SHP77 (cell line): ENCODE measurements around the gene SLC27A4.

Experiments
- DNase-seq, 2 experiments: peaks; one replicate each; lab custom pipeline; 2025; lab: John Stamatoyannopoulos, UW

Gene SLC27A4

GRCh38 chr9:128365525-128365924 is 25.2 kb downstream of the SLC27A4 start:
- DNase-seq: no peak

- no peak for DNase-seq
Observed at GRCh38 chr9:128369024-128369706, 28.8 kb downstream of the SLC27A4 start.

- no peak for DNase-seq
Observed at GRCh38 chr9:128370367-128370751, 30.0 kb downstream of the SLC27A4 start.

DNA sequence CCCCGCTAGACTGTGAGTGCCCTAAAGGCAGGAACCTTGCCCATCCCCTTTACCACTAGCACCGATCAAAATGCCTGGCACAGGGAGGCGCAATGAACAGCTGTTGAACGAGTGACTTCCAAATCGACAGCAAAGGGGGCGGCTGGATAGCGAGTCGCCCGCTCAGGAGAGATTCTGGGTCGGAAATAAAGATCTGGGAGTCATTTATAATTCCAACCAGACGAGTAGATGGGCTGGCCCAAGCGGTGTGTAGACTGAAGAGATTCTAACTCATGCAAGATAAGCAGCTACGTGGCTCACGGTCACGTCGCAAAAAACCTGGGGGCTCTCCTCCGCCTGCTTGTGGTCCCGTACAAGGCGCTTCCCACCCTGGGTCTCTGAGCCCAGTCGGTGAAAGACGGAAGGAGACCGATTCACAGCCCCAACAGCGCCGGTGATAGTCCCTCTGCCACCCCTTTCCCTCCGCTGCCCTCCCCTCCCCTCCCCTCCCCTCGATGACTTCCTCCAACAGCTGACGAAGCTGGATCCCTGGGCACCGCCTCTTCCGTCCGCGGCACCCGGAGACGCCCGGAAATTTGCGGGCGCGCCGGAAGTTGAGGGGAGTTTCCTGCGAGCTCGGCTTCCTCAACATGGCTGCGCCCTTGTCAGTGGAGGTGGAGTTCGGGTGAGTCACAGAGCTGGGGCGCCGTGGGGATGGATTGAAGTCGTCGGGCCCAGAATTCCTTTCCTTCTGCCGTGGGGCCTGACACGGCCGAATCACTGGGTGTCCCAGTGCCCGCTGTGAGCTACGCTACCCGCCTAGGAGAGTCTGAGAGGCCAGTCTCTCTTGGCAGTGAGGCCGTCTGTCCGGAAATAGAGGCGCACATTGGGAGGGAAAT is 30.7 kb downstream of the SLC27A4 start, which contains the start of gene URM1:
TSS of gene URM1 (plus strand) at position 623 of the 878 bp plus-strand sequence. CDS start at position 630, 7 bp downstream.
- peak; percentile 94 to 96 for DNase-seq

DNA sequence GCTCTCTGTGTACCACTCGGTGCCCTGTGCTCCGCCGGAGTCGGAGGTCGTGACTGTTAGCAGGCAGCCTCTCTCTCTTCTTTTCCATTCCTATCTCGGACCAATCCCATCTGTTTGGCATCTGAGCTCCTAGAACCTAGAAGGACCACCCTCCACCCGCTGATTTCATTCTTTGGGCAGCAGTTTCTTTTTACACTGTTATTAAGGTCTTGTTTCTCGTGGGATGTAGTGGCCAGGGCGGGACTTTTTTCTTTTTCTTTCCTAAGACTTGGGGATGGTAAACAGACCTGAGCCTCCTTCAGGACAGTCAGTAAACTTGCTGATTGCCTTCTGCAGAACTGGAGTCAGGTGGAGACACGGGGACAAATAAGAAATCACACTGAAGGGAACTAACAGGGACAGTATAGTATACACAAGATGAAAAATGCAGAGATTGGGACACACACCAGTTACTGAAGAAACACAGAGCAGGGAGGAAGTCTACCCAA is 31.3 kb downstream of the SLC27A4 start:
- DNase-seq: no peak

- DNase-seq: peak in 1 of 2 experiments; percentile 4
Observed at GRCh38 chr9:128372188-128372641, 31.9 kb downstream of the SLC27A4 start.

DNA sequence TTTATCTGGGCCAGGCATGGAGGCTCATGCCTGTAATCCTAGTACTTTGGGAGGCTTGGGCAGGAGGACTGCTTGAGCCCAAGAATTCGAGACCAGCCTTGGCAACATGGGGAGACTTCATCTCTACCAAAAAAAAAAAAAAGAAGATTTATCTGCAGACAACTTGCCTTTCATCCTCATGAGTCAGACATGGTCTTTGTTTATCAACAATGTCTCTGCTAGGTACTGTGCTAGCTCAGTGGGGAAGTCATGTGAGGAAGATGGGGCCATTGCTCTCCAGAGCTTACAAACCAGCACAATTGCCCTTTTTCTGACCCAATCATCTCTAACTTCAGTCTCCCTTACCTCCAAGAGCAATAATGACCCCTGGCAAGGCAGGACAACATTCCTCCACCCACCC is 32.5 kb downstream of the SLC27A4 start:
- no peak for DNase-seq

DNA sequence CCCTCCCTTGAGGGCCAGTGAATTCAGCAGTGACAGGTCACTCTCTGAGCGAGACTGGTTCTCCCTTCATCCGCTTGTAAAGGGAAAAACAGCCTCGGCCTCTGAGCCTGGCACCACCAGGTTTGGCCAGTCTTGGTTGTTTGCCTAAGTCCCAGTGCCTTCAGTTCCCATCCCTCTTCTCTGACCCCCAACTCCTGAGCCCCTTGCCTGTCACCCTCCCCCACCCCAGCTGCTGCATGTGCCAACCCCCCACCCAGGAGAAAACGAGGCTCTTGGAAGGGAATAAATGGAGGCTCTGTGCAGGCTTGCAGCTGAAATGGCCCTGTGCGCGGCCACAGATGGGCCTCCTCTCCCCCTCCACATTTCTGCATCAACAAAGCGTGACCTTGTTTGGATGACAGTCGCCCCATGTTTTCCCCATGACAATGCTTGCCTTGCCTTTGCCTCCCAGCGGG is 33.9 kb downstream of the SLC27A4 start:
- no peak for DNase-seq

DNA sequence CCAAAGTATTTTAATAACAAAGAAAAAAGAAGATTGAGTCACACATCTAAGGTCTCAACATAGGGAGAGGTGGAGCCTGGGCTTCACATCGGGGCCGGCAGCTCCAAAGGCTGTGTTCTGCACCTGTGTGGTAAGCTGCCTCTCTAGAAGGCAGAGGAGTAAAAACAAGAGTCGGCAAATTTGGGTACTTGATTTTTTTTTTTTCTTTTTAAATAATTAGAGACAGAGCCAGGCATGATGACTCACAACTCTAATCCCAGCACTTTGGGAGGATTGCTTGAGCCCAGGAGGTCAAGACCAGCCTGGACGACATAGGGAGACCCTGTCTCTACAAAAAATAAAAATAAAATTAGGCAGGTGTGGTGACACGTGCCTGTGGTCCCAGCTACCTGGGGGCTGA is 35.5 kb downstream of the SLC27A4 start:
- DNase-seq: no peak

DNA sequence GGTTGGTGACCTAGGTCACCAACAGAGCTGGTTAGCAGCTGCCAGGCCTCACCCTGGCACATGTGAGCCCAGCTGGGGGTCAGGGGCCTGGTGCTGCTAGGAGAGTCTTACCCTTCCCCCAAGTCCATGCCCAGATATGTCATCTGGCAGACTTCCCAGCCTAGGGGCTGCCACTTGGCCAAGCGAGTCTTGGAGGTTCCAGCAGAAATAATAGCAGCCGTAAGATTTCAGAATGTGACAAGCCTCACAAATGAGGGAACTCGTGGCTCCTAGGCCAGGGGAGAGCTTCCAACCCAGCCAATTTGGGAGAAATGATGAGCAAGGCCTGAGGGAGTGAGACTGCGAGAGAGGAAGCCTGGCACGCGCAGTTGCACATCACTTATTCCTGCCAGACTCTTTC is 41.9 kb downstream of the SLC27A4 start:
- DNase-seq: no peak

DNA sequence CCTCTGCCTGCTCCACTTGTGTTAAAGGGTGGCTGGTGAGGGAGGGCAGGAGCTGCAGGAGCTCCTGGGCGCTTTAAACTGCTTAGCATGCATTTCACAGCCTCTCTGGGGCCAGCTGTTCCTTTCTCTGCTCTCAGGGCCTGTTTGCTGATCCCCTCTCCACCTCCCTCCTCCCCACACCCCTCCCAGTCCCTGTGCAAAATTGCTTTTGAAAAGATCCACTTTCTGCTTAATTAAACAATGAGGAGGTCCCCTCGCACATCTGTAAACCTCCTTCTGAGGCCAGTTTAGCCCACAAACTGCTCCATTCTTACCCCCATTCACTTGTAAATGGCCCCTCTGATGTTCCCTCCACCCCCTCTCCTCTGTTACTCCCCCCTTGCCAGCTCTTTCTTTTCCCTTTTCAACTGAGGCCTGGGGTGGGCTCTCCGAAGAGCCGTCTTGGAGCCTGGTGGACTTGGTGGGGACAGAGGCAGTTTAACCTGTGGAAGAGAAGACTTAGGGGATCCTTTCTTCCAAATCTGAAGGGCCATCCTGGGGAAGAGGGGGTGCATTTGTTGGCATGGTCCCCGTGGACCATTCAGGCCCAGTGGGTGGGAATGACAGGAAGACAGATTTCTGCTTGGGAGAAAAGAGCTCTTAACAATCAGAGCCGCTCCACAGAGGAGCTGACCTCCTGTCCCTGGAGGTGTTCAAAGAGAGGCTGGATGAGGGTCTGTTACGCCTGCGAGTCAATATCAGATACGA is 42.9 kb downstream of the SLC27A4 start:
- no peak for DNase-seq

GRCh38 chr9:128383791-128384190 is 43.5 kb downstream of the SLC27A4 start:
- no peak for DNase-seq

GRCh38 chr9:128384801-128385495 is 44.6 kb downstream of the SLC27A4 start:
- DNase-seq: no peak

GRCh38 chr9:128385496-128386460 is 45.5 kb downstream of the SLC27A4 start:
- DNase-seq: no peak

DNA sequence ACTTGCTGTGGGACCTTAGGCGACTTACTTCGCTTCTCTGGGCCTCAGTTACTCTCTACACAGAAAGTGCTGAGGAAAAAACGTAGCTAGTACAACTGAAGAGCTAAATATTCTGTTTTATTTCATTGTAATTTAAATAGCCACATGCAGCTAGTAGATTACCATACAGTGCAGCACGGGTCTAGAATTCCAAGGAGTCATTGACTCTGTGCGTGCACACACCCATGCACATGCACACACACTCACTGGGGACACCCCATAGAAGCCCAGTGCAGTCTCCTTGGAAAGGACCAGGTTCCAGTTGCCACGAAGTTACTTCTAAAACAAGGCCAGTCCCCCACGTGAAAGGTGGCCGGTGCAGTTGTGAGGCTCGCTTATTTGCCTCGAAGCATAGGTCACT is 47.8 kb downstream of the SLC27A4 start:
- no peak for DNase-seq

DNA sequence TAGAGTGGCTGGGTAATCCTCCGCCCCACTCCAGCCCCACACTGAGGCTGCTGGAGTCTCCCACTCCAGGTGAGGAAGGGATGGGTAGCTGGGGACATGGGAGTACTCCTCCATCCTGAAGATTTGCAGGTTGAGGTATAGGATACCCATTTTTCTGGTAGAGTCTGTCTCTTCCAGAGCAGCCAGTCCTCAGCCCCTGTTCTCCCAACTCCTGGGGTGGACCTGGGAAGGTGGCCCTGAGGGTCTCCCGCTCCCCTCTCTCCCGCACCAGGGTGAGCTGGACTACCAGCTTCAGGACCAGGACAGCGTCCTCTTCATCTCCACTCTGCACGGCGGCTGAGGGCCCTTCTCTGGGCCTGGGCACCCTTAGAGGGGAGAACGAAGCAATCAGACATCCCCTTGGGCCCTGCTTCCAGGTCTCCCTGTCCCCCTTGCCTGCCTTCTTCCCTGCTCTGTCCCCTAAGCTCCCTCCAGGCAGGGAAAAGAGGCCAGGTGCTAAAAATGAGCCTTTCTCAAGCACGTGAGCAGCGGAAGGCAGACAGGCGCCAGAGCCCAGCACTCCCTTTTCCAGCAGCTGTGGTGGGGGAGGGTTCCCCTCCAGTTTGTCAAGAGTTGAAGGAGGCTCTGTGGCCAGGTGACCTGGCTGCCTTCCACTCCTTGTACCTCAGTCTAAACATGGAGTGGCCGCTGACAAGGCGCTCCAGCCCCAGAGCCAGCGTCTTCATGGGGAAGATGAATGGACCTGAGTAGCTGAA is 49.2 kb downstream of the SLC27A4 start:
- peak; percentile 13 to 15 for DNase-seq

DNA sequence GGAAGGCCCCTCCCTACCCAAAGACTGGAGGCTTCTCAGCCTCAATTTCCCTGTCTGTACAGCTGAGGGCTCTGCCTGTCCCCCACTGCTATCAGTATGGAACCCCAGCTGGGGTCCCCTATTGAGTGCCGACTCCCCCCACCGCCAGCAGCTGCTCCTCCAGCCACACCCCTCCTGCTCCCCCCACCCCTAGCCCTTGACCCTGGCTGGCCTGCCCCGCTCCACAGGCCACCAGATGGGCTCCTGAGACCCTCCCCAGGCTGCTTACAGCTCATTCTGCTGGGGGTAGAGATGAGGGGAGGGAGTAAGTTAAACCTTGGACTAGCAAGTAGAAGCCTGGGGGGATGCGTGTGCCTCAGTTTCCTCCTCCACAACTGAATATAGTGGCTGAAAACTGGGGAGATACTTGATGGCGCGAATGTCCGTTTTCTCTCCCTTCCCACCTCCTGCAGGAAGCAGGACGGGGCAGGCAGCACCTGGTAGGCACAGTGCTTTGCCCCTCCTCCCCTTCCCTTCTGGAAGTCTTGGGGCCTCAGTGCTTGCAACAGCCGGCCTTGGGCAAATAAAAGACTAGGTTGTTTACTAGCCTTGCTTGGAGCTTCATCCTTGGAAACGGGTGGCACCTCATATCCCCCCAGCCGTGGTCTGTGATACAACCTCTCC is 50.0 kb downstream of the SLC27A4 start:
- no peak for DNase-seq

DNA sequence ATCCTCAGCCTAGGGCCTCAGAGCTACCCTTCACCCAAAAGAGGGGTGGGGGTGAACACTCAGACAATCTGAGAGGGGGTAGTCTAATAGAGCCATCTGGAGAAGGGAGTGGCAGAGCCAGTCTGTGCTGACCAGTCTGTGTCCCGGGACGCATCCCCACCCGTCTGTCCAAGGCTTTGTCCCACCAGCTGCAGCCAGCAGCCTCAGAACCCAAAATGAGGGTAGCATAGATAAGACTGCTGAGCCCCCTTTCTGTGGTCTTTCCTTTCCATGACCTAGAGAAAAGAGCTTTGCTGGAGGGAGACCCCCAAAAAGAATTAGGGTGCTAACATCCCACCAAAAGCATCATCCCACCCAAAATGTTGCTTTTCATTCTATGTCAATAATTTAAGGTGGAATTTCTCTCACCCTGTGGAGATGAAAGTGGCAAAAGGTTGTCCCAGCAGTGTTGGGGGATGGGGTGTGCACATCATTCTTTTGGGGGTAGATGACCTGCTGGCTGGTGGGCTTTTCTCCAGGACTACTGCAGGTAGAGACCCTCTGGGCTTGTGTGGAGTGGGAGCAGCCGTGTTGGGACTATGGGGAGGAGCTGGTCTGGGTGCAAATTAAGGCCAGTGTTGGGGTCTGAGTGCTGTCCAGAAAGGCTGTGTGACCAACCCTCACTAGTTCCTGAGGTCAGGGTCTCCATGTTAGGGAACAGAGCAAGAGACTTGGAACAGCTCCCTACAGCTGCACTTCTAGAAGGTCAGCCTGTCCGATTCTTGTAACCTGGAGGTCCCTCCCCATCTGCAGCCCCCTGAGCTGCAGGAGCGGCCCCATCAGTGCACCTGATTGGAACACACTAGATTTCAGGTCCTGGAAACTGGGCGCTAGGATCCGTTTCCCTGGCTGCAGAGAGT is 50.7 kb downstream of the SLC27A4 start:
- no peak for DNase-seq
